SJSA1 (cell line): ENCODE measurements around the gene PSMD11. TPM values are rescaled to one million over a fixed set of nuclear protein-coding genes. Genes with fewer than 3 reads are reported as not detected.
"Not testable (repeated sequence)": the region's sequence is repeated elsewhere in the genome, so short reads cannot be mapped to it uniquely, and the experiment has no call there.

Experiments
- DNase-seq, 2 experiments: peaks; one replicate each; pipeline ENCODE4 v3.0.0-alpha.2; 2015 to 2020; ENCODE audit warnings: low spot score in 2 of 2, low read depth in 1 of 2
- H3K27ac ChIP-seq: fragments of 250-450 bp; sonication (Bioruptor Pico); 2 replicates; pipeline ENCODE4 v1.5.1; 2020; ENCODE audit warnings: mild to moderate bottlenecking, moderate library complexity
- H3K27me3 ChIP-seq: fragments of 250-450 bp; sonication (Bioruptor Pico); replicated peaks from 2 replicates; pipeline ENCODE4 v1.5.1; 2020; ENCODE audit warnings: mild to moderate bottlenecking, moderate library complexity
- H3K36me3 ChIP-seq: fragments of 250-450 bp; sonication (Bioruptor Pico); 2 replicates; pipeline ENCODE4 v1.5.1; 2020; ENCODE audit warnings: mild to moderate bottlenecking
- H3K4me1 ChIP-seq: fragments of 250-450 bp; sonication (Bioruptor Pico); replicated peaks from 2 replicates; pipeline ENCODE4 v1.6.1; 2021; ENCODE audit warnings: mild to moderate bottlenecking
- H3K4me3 ChIP-seq: fragments of 250-450 bp; sonication (Bioruptor Pico); 2 replicates; pipeline ENCODE4 v1.5.1; 2020; ENCODE audit warnings: mild to moderate bottlenecking
- H3K9me3 ChIP-seq: fragments of 250-450 bp; sonication (Bioruptor Pico); replicated peaks from 2 replicates; pipeline ENCODE4 v1.5.1; 2020; ENCODE audit warnings: mild to moderate bottlenecking
- total RNA-seq: library from RNA; depleted of rRNA; stranded (reverse); fragments of >200 nt; shearing (Covaris generic); gene quantifications from 2 replicates; pipeline ENCODE4 v1.2.3, GENCODE V29; 2014; rRNA removed

The PSMD11 gene
- 100 and 115 TPM in 2 replicates for total RNA-seq

DNA sequence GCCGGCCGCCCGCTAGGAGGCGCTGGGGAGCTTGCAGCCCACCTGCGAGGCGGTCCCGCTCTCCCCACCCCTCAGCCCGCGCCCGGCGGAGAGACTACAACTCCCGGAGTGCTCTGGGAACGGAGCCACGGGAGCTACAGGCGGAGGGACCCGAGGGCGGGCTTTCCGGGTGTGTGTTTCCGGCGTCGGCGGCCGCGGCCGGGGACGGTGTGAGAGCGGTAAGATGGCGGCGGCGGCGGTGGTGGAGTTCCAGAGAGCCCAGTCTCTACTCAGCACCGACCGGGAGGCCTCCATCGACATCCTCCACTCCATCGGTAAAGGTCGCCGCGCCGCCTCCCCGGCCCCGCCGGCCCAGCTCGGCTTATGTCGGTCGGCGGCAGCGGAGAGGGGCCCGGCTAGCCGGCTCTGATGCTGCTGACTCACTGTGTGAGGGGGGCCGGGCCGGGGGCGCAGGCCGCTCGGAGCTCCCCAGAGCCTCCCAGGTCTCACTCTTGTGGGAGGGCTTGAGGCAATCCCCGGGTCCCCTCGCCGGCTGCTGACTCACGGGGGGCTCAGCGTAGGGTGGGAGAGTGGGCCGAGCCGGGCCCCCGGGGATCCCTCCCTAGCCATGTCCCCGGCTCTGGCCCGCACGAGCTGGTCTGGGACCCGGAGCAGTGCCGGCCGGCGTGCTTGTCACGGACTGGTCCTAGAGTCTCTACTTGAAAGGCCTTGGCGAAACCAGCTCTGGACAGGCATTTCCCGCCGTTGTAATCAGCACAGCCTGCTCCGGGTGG, at the start of gene PSMD11:
TSS of gene PSMD11 (plus strand) at position 210 of the 773 bp plus-strand sequence. CDS start at position 224, 14 bp downstream.
- H3K36me3 ChIP-seq, result peaks cover 44% of the 10 kb centered on the region

DNA sequence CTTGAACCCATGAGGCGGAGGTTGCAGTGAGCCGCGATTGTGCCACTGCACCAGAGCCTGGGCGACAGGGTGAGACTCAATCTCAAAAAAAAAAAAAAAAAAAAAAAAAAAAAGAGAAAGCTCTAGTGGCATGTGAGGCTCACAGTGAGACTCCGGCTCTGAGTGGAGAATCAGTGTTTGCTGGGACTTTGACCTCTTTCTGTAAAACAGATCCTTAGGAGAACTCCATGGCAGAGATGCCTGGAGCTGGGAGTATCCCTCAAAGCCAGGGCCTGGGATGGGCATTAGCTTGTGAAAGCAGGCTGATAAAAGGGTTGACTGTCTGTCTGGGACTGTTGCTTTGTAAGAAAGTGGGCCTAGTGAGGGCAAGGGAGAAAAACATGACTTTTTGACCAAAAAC, 48.0 kb upstream of the PSMD11 start:
- no peak for DNase-seq
- no peaks in the 10 kb centered on the region for H3K4me1 ChIP-seq
- no peak overlapping the region for H3K27ac ChIP-seq

More for the DNA sequence above, at the start of gene PSMD11:
- Histone ChIP-seq H3K4me1 (peaks cover 10% of the 10 kb centered on the region), H3K27ac (peak within 1 kb of the TSS; percentile 90), H3K4me3 (peak within 1 kb of the TSS; percentile 88), H3K27me3 (peaks cover 3% of the 10 kb centered on the region; the same call in 1 of the 2 replicates), H3K9me3 (no peaks in the 10 kb centered on the region)
- peak; percentile 93 to 98 for DNase-seq

DNA sequence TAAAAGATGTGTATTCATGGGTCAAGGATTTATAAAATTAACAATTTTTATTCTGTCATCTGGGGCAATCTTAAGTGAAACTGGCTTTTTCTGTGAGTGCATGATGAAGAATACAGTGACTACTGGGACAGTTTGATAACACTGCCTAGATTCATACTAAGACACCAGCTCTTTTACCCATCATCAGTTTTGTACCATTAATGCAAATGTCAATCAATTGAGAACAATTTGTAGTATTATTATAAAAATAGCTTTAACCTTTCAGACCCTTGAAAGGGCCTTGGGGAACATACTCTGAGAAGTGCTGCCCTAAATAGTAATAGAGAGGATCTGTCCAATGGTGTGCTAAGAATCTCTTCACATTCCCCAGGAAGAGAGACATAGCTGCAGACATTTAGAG, 45.4 kb upstream of the PSMD11 start:
- H3K36me3 ChIP-seq, result no peaks in the 10 kb centered on the region
- no peaks in the 10 kb centered on the region for H3K4me1 ChIP-seq
- no peaks in the 10 kb centered on the region for H3K9me3 ChIP-seq
- H3K27ac ChIP-seq, result no peak overlapping the region
- no peaks in the 10 kb centered on the region for H3K27me3 ChIP-seq
- no peak overlapping the region for H3K4me3 ChIP-seq
- DNase-seq, result no peak

More for the DNA sequence above, 48.0 kb upstream of the PSMD11 start:
- Histone ChIP-seq H3K27me3 (no peaks in the 10 kb centered on the region), H3K9me3 (no peaks in the 10 kb centered on the region), H3K4me3 (no peak overlapping the region), H3K36me3 (no peaks in the 10 kb centered on the region)

DNA sequence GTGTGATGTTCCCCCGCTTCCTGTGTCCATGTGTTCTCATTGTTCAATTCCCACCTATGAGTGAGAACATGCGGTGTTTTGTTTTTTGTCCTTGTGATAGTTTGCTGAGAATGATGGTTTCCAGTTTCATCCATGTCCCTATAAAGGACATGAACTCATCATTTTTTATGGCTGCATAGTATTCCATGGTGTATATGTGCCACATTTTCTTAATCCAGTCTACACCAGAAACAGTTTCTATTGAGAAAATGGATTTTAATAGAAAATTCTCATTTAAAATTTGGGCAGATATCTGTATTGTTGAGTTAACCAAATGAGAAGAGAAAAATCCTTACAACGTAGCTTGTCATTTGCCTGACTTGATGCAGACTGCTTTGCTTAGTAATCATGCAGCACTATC, 34.2 kb upstream of the PSMD11 start:
- H3K4me3 ChIP-seq, H3K36me3 ChIP-seq, H3K27me3 ChIP-seq, H3K27ac ChIP-seq, DNase-seq, H3K9me3 ChIP-seq, H3K4me1 ChIP-seq: not testable (repeated sequence)

DNA sequence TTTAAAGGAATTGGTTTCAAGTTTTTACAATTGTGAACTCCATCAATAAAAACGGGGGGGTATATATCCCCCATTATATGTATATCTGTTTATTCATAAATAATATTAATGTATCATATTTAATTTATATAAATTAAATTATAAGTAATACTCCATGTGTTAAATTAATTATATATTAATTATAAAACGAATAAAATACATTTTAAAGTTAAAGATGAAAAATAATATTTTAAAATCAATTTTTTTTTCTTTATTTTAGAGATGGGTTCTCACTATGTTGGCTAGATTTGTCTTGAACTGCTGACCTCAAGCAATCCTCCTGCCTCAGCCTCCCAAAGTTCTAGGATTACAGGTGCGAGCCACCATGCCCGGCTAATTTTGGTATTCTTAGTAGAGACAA, 17.4 kb upstream of the PSMD11 start:
- Histone ChIP-seq H3K4me1 (no peaks in the 10 kb centered on the region), H3K9me3 (no peaks in the 10 kb centered on the region), H3K27me3 (no peaks in the 10 kb centered on the region), H3K36me3 (no peaks in the 10 kb centered on the region), H3K27ac (no peak overlapping the region), H3K4me3 (no peak overlapping the region)
- DNase-seq, result no peak

DNA sequence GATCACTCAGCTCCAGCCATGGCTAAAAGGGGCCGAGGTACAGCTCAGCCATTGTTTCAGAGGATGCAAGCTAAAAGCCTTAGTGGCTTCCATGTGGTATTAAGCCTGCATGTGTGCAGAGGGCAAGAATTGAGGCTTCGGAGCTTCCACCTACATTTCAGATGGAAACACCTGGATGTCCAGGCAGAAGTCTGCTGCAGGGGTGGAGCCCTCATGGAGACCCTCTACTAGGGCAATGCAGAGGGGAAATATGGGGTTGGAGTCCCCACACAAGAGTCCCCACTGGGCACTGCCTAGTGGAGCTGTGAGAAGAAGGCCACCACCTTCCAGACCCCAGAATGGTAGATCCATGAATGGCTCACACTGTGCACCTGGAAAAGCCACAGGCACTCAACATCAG, 14.7 kb upstream of the PSMD11 start:
- H3K36me3 ChIP-seq, result no peaks in the 10 kb centered on the region
- no peak for DNase-seq
- H3K27ac ChIP-seq, result no peak overlapping the region
- H3K4me1 ChIP-seq, result no peaks in the 10 kb centered on the region
- H3K27me3 ChIP-seq, result 0 out of 2 replicates have a peak, but pooled peaks cover 4% of the 10 kb centered on the region
- H3K9me3 ChIP-seq, result no peaks in the 10 kb centered on the region
- no peak overlapping the region for H3K4me3 ChIP-seq

DNA sequence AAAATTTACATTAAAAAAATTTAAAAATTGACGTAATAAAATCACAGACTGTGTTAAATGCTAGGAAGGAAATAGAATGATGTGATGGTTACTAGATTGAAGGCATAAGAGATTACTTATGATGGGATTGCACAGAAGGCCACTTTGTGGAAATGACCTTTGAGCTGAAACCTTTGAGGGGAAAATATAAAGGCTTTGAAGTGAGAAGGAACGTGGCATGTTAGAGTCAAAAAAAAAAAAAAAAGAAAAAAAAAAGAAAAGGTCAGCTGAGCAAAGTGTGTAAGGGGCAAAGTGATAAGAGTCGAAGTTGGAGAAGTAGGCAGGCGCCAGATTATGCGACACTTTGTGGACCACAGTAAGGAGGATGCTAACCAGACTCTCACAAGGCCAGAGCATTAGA, 3.6 kb upstream of the PSMD11 start:
- Histone ChIP-seq H3K27ac (no peak overlapping the region), H3K4me1 (peaks cover 3% of the 10 kb centered on the region), H3K9me3 (0 out of 2 replicates have a peak, but pooled peaks cover 3% of the 10 kb centered on the region), H3K27me3 (peaks cover 3% of the 10 kb centered on the region; the same call in 1 of the 2 replicates), H3K4me3 (no peak overlapping the region), H3K36me3 (peaks cover 11% of the 10 kb centered on the region)
- no peak for DNase-seq

DNA sequence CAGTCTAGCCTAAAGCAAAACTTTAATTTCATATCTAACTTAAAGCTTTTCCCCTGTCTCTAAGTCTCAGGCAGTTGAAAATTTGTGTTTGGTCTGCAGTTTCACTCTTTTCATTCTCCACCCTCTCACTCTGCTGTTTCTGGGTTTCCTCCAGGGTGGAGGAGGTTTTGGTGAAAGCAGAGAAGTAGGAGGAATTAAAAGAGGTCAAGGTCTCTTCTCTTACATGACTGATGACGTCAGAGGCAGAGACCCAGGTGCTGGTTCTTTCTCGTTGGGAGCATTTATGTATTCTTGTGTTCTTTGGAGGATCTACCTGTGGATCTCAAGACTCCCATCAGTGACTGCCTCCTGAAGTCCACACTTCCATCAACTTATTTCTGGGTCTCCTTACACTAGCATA, 2.4 kb upstream of the PSMD11 start:
- H3K4me1 ChIP-seq, result peaks cover 10% of the 10 kb centered on the region
- H3K27ac ChIP-seq, result no peak overlapping the region
- DNase-seq, result no peak
- peaks cover 20% of the 10 kb centered on the region for H3K36me3 ChIP-seq
- no peaks in the 10 kb centered on the region for H3K9me3 ChIP-seq
- no peak overlapping the region for H3K4me3 ChIP-seq
- peaks cover 3% of the 10 kb centered on the region; the same call in 1 of the 2 replicates for H3K27me3 ChIP-seq

DNA sequence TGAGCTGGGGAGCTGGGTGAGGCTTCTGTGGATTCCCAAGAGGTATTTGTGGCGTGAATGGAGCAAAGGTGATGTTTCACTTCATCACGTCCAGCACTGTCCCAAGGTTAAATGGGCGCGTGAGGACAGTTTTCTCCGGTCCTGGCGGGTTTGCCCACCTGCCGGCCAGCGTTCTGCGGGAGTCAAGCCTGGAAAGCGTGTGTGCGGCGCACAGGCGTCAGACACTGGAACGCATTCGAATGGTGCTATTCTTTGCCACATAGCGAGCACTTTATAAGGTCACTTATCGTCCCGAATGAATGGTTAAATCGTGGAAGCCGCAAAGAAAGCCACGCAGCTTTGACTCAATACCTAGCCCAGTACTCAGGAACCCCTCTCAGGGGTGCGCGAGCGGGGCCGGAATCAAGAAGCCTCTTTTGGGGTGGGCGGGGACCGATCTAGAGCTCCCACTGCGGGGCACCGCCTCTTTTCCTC, 446 bp upstream of the PSMD11 start:
- no peaks in the 10 kb centered on the region for H3K9me3 ChIP-seq
- H3K27ac ChIP-seq, result no peak overlapping the region
- peaks cover 38% of the 10 kb centered on the region for H3K36me3 ChIP-seq
- H3K4me1 ChIP-seq, result peaks cover 10% of the 10 kb centered on the region
- no peak for DNase-seq
- peak overlapping the region; percentile 88 for H3K4me3 ChIP-seq
- H3K27me3 ChIP-seq, result peaks cover 3% of the 10 kb centered on the region; the same call in 1 of the 2 replicates

DNA sequence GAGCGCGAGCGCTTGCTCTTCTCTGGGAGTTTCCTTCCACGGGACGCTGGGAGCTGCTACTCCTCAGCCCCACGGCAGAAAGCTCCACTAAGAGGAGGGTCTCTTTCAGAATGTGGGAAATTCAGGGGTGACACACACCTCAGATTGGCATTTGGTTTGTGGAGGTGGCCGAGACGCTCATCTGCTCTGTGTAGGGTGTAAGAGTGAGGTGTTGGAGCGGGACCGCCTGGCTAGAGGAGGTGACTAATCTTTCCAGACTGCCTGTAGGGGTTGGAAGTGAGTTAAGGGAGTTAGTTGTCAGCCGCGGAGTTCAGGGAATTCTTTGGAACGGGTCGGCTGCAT, 735 bp downstream of the PSMD11 start:
- peak overlapping the region; percentile 90 for H3K27ac ChIP-seq
- peak; percentile 60 to 64 for DNase-seq
- peak overlapping the region; percentile 88 for H3K4me3 ChIP-seq
- peaks cover 3% of the 10 kb centered on the region; the same call in 1 of the 2 replicates for H3K27me3 ChIP-seq
- H3K36me3 ChIP-seq, result peaks cover 50% of the 10 kb centered on the region
- H3K4me1 ChIP-seq, result peaks cover 10% of the 10 kb centered on the region
- H3K9me3 ChIP-seq, result no peaks in the 10 kb centered on the region

DNA sequence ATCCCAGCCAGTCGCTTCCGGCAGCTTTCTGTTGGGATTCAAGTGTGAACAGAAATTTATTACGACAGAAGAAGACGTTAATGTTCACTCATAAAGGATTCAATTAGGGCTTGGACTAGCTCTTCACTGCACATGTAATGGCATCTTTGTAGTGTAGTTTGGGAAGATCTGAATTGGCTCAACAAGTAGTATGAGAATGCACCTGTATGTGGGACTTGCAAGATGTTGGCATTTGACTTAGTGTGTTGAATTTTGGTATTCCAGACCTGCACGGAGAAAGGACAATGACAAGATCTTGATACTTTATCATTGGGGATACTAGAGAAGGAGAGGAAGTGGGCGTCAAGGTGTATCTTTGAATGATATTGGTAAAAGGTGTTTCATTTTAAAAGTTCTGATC, 1.2 kb downstream of the PSMD11 start:
- Histone ChIP-seq H3K4me1 (peaks cover 10% of the 10 kb centered on the region), H3K27me3 (peaks cover 3% of the 10 kb centered on the region; the same call in 1 of the 2 replicates), H3K9me3 (no peaks in the 10 kb centered on the region), H3K27ac (peak overlapping the region; percentile 90; the same call in 1 of the 2 replicates), H3K4me3 (peak overlapping the region; percentile 88), H3K36me3 (peaks cover 54% of the 10 kb centered on the region)
- no peak for DNase-seq

DNA sequence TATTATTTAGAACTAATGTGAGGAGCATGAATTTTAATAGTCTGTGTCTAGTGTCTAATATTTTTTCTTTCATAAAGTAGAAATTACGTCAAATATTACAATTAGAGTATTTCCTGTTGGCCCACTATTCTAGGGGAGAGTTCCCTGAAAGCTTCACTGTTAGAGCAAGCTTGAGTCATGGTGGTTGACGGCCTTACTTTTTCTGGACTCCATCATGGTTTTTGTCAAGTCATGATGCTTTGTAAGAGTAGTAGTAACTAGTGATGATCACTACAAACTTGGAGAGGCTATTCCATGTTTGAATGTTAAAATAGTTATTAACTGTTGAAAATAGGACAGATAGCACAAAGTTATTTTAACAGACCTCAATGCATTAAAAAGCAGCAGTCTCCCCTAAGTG, 1.7 kb downstream of the PSMD11 start:
- H3K9me3 ChIP-seq, result no peaks in the 10 kb centered on the region
- peaks cover 3% of the 10 kb centered on the region; the same call in 1 of the 2 replicates for H3K27me3 ChIP-seq
- no peak for DNase-seq
- H3K4me1 ChIP-seq, result peaks cover 10% of the 10 kb centered on the region
- H3K4me3 ChIP-seq, result no peak overlapping the region; the same call in 1 of the 2 replicates
- peaks cover 57% of the 10 kb centered on the region for H3K36me3 ChIP-seq
- H3K27ac ChIP-seq, result no peak overlapping the region; the same call in 1 of the 2 replicates

DNA sequence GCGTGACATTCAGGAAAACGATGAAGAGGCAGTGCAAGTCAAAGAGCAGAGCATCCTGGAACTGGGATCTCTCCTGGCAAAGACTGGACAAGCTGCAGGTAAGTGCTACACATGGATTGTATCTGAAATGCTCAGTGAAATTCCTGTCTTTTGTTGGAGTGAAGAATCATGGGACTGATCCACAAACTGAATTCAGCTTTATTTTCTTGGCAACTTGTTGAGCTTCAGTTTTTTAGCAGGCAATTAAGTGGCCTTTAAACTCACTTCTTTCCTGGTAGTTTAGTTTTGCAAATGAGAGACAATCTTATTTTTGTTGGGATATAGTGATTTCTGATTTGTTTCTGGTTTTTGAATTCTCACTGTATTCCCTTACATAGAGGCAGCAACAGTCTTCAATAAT, 2.6 kb downstream of the PSMD11 start:
- no peak overlapping the region for H3K4me3 ChIP-seq
- peaks cover 65% of the 10 kb centered on the region for H3K36me3 ChIP-seq
- no peaks in the 10 kb centered on the region for H3K9me3 ChIP-seq
- no peak for DNase-seq
- H3K27me3 ChIP-seq, result peaks cover 3% of the 10 kb centered on the region; the same call in 1 of the 2 replicates
- H3K4me1 ChIP-seq, result peaks cover 10% of the 10 kb centered on the region
- no peak overlapping the region for H3K27ac ChIP-seq

DNA sequence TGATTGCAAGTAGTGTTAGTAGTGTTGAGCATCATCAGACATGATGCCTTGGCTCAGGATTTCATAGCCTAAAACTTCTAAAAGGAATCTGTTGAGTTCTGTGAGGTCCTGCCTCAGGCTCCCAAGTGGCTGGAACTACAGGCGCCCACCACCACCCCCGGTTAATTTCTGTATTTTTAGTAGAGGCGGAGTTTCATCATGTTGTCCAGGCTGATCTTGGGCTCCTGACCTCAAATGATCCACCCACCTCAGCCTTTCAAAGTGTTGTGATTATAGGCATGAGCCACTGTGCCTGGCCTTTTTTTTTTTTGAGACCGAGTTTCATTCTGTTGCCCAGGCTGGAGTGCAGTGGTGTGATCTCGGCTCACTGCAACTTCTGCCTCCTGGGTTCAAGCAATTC, 5.7 kb downstream of the PSMD11 start:
- Histone ChIP-seq H3K9me3 (no peaks in the 10 kb centered on the region), H3K36me3 (peaks cover 89% of the 10 kb centered on the region), H3K27me3 (no peaks in the 10 kb centered on the region), H3K27ac (no peak overlapping the region), H3K4me3 (no peak overlapping the region), H3K4me1 (peaks cover 10% of the 10 kb centered on the region)
- no peak for DNase-seq
